ENCODE results near the gene CCR3. TPM values are rescaled to one million over a fixed set of nuclear protein-coding genes. Genes with fewer than 3 reads are reported as not detected.

The CCR3 gene
- total and polyA plus RNA-seq, 4 experiments from 2014 or later: 0.29 to 0.60 (median 0.55) TPM; not detected in 1

GRCh38 chr3:46252980-46253379, 10.7 kb downstream of the CCR3 start:
- ChIA-PET CTCF (ENCODE audit: partially characterized antibody) (interaction anchor here (0.8 kb wide), 1 partner anchor 115 kb away, joined by 3 read pairs; no protein-coding TSS in a partner anchor), POLR2A (ENCODE audit: partially characterized antibody) (no interaction called here)
- Mint-ChIP-seq H3K9me3 (no peaks in the 10 kb centered on the region), H3K36me3 (no peaks in the 10 kb centered on the region), H3K27me3 (peaks cover 0 to 2% of the 10 kb centered on the region in 2 donors), H3K4me3 (no peak overlapping the region), H3K27ac (no peak overlapping the region), H3K4me1 (no peaks in the 10 kb centered on the region)
- H3K9me3 ChIP-seq (ENCODE audit: control insufficient read depth in 1 of 2, low read length in 2 of 2): no peaks in the 10 kb centered on the region
- no peak for DNase-seq
- H3K27me3 ChIP-seq (ENCODE audit: insufficient read depth, low read length): no peaks in the 10 kb centered on the region
- H3K4me3 ChIP-seq (ENCODE audit: low read length in 2 of 2): no peak overlapping the region
- intact Hi-C loops (cut with micrococcal nuclease): no loop called here
- H3K4me1 ChIP-seq (ENCODE audit: insufficient read depth, low read length): no peaks in the 10 kb centered on the region
- no peaks in the 10 kb centered on the region for H3K36me3 ChIP-seq (ENCODE audit: insufficient read depth, low read length)
- H3K27ac ChIP-seq (ENCODE audit: low read depth, low read length): no peak overlapping the region

- no peaks in the 10 kb centered on the region for H3K36me3 ChIP-seq (ENCODE audit: insufficient read depth, low read length)
- no peak overlapping the region for H3K4me3 Mint-ChIP-seq
- no peak overlapping the region for H3K27ac ChIP-seq (ENCODE audit: low read depth, low read length)
- intact Hi-C loops (cut with micrococcal nuclease): no loop called here
- H3K4me1 ChIP-seq (ENCODE audit: insufficient read depth, low read length): peaks cover 12% of the 10 kb centered on the region
- no peak for DNase-seq
- ChIA-PET POLR2A (ENCODE audit: partially characterized antibody) (no interaction called here), CTCF (ENCODE audit: partially characterized antibody) (interaction anchor here (0.9 kb wide), 1 partner anchor 114 kb away, joined by 3 read pairs; no protein-coding TSS in a partner anchor)
- peaks cover 0 to 15% of the 10 kb centered on the region in 2 donors for H3K36me3 Mint-ChIP-seq
- no peaks in the 10 kb centered on the region for H3K27me3 ChIP-seq (ENCODE audit: insufficient read depth, low read length)
- H3K27me3 Mint-ChIP-seq: peaks cover 0 to 2% of the 10 kb centered on the region in 2 donors
- H3K27ac Mint-ChIP-seq: no peak overlapping the region
- peaks cover 5 to 21% (median 11%) of the 10 kb centered on the region in 4 donors for H3K4me1 Mint-ChIP-seq
- no peaks in the 10 kb centered on the region for H3K9me3 ChIP-seq (ENCODE audit: control insufficient read depth in 1 of 2, low read length in 2 of 2)
- no peak overlapping the region for H3K4me3 ChIP-seq (ENCODE audit: low read length in 2 of 2)
- peaks cover 0 to 13% (median 9%) of the 10 kb centered on the region in 8 donors for H3K9me3 Mint-ChIP-seq
Measured at GRCh38 chr3:46258525-46258924, 16.3 kb downstream of the CCR3 start.

- Mint-ChIP-seq H3K27ac (peak overlapping the region in 6 of 7 donors; percentile 19 to 68 (median 32)), H3K36me3 (peaks cover 0 to 15% of the 10 kb centered on the region in 2 donors), H3K4me3 (peak overlapping the region; percentile 18 to 80 (median 70)), H3K4me1 (peaks cover 7 to 30% (median 14%) of the 10 kb centered on the region in 4 donors), H3K9me3 (peaks cover 0 to 13% (median 9%) of the 10 kb centered on the region in 8 donors), H3K27me3 (no peaks in the 10 kb centered on the region)
- Histone ChIP-seq H3K9me3 (ENCODE audit: control insufficient read depth in 1 of 2, low read length in 2 of 2) (no peaks in the 10 kb centered on the region), H3K27ac (ENCODE audit: low read depth, low read length) (no peak overlapping the region), H3K4me3 (ENCODE audit: low read length in 2 of 2) (peak overlapping the region in 1 of 2 donors; percentile 15), H3K4me1 (ENCODE audit: insufficient read depth, low read length) (peaks cover 12% of the 10 kb centered on the region), H3K36me3 (ENCODE audit: insufficient read depth, low read length) (no peaks in the 10 kb centered on the region), H3K27me3 (ENCODE audit: insufficient read depth, low read length) (no peaks in the 10 kb centered on the region)
- ChIA-PET POLR2A (ENCODE audit: partially characterized antibody) (interaction anchor here (0.6 kb wide), 1 partner anchor 10 kb away, joined by 3 read pairs; no protein-coding TSS in a partner anchor), CTCF (ENCODE audit: partially characterized antibody) (interaction anchor here (0.6 to 1.7 kb wide), 5 partner anchors 14 to 1256 kb away, joined by 3 to 5 read pairs (median 4); no protein-coding TSS in a partner anchor)
- no peak for DNase-seq
- intact Hi-C loops (cut with micrococcal nuclease): no loop called here
Measured at GRCh38 chr3:46261926-46262594, 19.8 kb downstream of the CCR3 start.

GRCh38 chr3:46264002-46264401, 21.7 kb downstream of the CCR3 start:
- no peaks in the 10 kb centered on the region for H3K27me3 ChIP-seq (ENCODE audit: insufficient read depth, low read length)
- Mint-ChIP-seq H3K4me3 (peak overlapping the region in 1 of 8 donors; percentile 2), H3K4me1 (peaks cover 7 to 34% (median 20%) of the 10 kb centered on the region in 4 donors), H3K36me3 (peaks cover 0 to 15% of the 10 kb centered on the region in 2 donors), H3K27me3 (no peaks in the 10 kb centered on the region), H3K9me3 (peaks cover 0 to 13% (median 9%) of the 10 kb centered on the region in 8 donors), H3K27ac (no peak overlapping the region)
- ChIA-PET POLR2A (ENCODE audit: partially characterized antibody) (no interaction called here), CTCF (ENCODE audit: partially characterized antibody) (interaction anchor here (1.1 to 4.4 kb wide), 2 partner anchors 12 to 104 kb away, joined by 3 to 23 read pairs; no protein-coding TSS in a partner anchor)
- H3K9me3 ChIP-seq (ENCODE audit: control insufficient read depth in 1 of 2, low read length in 2 of 2): no peaks in the 10 kb centered on the region
- intact Hi-C loops (cut with micrococcal nuclease): no loop called here
- no peaks in the 10 kb centered on the region for H3K36me3 ChIP-seq (ENCODE audit: insufficient read depth, low read length)
- DNase-seq: no peak
- H3K4me1 ChIP-seq (ENCODE audit: insufficient read depth, low read length): peaks cover 12% of the 10 kb centered on the region
- no peak overlapping the region for H3K27ac ChIP-seq (ENCODE audit: low read depth, low read length)
- H3K4me3 ChIP-seq (ENCODE audit: low read length in 2 of 2): no peak overlapping the region

GRCh38 chr3:46266598-46266997, 24.3 kb downstream of the CCR3 start:
- intact Hi-C loops (cut with micrococcal nuclease): no loop called here
- ChIA-PET CTCF (ENCODE audit: partially characterized antibody) (interaction anchor here (1.5 to 6.0 kb wide), 4 partner anchors 10 to 111 kb away, joined by 3 to 48 read pairs (median 18); partner anchors contain the start of gene CCR5), POLR2A (ENCODE audit: partially characterized antibody) (interaction anchor here (1.4 kb wide), 1 partner anchor 103 kb away, joined by 3 read pairs; no protein-coding TSS in a partner anchor)
- H3K4me3 Mint-ChIP-seq: no peak overlapping the region
- H3K27me3 Mint-ChIP-seq: no peaks in the 10 kb centered on the region
- H3K9me3 Mint-ChIP-seq: no peaks in the 10 kb centered on the region
- peaks cover 30% of the 10 kb centered on the region for H3K4me1 ChIP-seq (ENCODE audit: insufficient read depth, low read length)
- no peak overlapping the region for H3K27ac Mint-ChIP-seq
- H3K27me3 ChIP-seq (ENCODE audit: insufficient read depth, low read length): no peaks in the 10 kb centered on the region
- H3K4me1 Mint-ChIP-seq: peaks cover 14 to 44% (median 32%) of the 10 kb centered on the region in 4 donors
- H3K36me3 Mint-ChIP-seq: no peaks in the 10 kb centered on the region
- H3K4me3 ChIP-seq (ENCODE audit: low read length in 2 of 2): no peak overlapping the region
- H3K9me3 ChIP-seq (ENCODE audit: control insufficient read depth in 1 of 2, low read length in 2 of 2): no peaks in the 10 kb centered on the region
- no peak for DNase-seq
- H3K27ac ChIP-seq (ENCODE audit: low read depth, low read length): no peak overlapping the region
- no peaks in the 10 kb centered on the region for H3K36me3 ChIP-seq (ENCODE audit: insufficient read depth, low read length)

DNA sequence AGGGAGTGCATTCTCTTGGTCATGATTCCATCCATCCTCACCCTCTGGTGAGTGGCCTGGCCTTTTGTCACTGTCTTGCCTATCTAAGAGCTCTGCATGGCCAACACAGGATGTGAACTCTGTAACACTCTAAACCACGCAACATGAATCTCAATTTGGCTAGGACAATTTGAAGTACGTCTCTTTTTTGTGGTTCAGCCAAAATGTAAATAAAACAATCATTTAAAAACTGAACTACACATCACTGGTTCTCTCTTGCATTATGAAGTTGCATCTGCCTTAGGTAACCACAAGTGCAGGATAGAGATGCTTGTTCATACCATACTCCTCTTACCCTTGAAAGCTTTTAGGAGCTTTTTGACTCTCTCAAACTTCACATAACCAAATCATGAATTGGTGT, 27.3 kb downstream of the CCR3 start:
- peak overlapping the region in 3 of 8 donors; percentile 1 to 37 (median 22) for H3K4me3 Mint-ChIP-seq
- DNase-seq: peak in 1 of 5 donors; percentile 18
- no peaks in the 10 kb centered on the region for H3K27me3 Mint-ChIP-seq
- no peaks in the 10 kb centered on the region for H3K27me3 ChIP-seq (ENCODE audit: insufficient read depth, low read length)
- no peak overlapping the region for H3K4me3 ChIP-seq (ENCODE audit: low read length in 2 of 2)
- CTCF ChIA-PET (ENCODE audit: partially characterized antibody): interaction anchor here (0.5 to 6.0 kb wide), 3 partner anchors 101 to 175 kb away, joined by 3 to 48 read pairs (median 3); partner anchors contain the start of gene CCR5
- peaks cover 19% of the 10 kb centered on the region for H3K4me1 ChIP-seq (ENCODE audit: insufficient read depth, low read length)
- no peaks in the 10 kb centered on the region for H3K9me3 Mint-ChIP-seq
- no peaks in the 10 kb centered on the region for H3K36me3 Mint-ChIP-seq
- no peaks in the 10 kb centered on the region for H3K36me3 ChIP-seq (ENCODE audit: insufficient read depth, low read length)
- H3K27ac ChIP-seq (ENCODE audit: low read depth, low read length): no peak overlapping the region
- peak overlapping the region in 1 of 7 donors; percentile 50 for H3K27ac Mint-ChIP-seq
- POLR2A ChIA-PET (ENCODE audit: partially characterized antibody): interaction anchor here (0.9 to 1.7 kb wide), 2 partner anchors 99 to 105 kb away, joined by 3 to 11 read pairs; no protein-coding TSS in a partner anchor
- H3K9me3 ChIP-seq (ENCODE audit: control insufficient read depth in 1 of 2, low read length in 2 of 2): no peaks in the 10 kb centered on the region
- intact Hi-C loops (cut with micrococcal nuclease): no loop called here
- H3K4me1 Mint-ChIP-seq: peaks cover 10 to 29% (median 20%) of the 10 kb centered on the region in 4 donors

GRCh38 chr3:46270474-46270873, 28.2 kb downstream of the CCR3 start:
- no peak overlapping the region for H3K4me3 Mint-ChIP-seq
- Histone ChIP-seq H3K36me3 (ENCODE audit: insufficient read depth, low read length) (no peaks in the 10 kb centered on the region), H3K4me3 (ENCODE audit: low read length in 2 of 2) (no peak overlapping the region), H3K27ac (ENCODE audit: low read depth, low read length) (no peak overlapping the region), H3K27me3 (ENCODE audit: insufficient read depth, low read length) (no peaks in the 10 kb centered on the region), H3K4me1 (ENCODE audit: insufficient read depth, low read length) (peaks cover 19% of the 10 kb centered on the region), H3K9me3 (ENCODE audit: control insufficient read depth in 1 of 2, low read length in 2 of 2) (no peaks in the 10 kb centered on the region)
- peaks cover 10 to 30% (median 20%) of the 10 kb centered on the region in 4 donors for H3K4me1 Mint-ChIP-seq
- POLR2A ChIA-PET (ENCODE audit: partially characterized antibody): interaction anchor here (0.9 to 1.7 kb wide), 2 partner anchors 98 to 104 kb away, joined by 3 to 11 read pairs; no protein-coding TSS in a partner anchor
- CTCF ChIA-PET (ENCODE audit: partially characterized antibody): interaction anchor here (6.0 kb wide), 1 partner anchor 100 kb away, joined by 48 read pairs; the partner anchor contains the start of gene CCR5
- no peaks in the 10 kb centered on the region for H3K9me3 Mint-ChIP-seq
- H3K27me3 Mint-ChIP-seq: no peaks in the 10 kb centered on the region
- no peak for DNase-seq
- H3K27ac Mint-ChIP-seq: peak overlapping the region in 2 of 7 donors; percentile 80 to 85
- intact Hi-C loops (cut with micrococcal nuclease): no loop called here
- no peaks in the 10 kb centered on the region for H3K36me3 Mint-ChIP-seq

Measured in CD4-positive, alpha-beta memory T cell (primary cell).